HL-60 (cell line): Measurements from ENCODE around the gene RITA1.

ENCODE experiments used
- GABPA ChIP-seq: IDR thresholded peaks from 2 replicates; pipeline ENCODE4 v1.6.1; 2012; ENCODE audit warnings: low read depth
- POLR2AphosphoS5 ChIP-seq: IDR thresholded peaks from 2 replicates; pipeline ENCODE4 v1.6.1; 2012; ENCODE audit warnings: low read depth
- SPI1 ChIP-seq: IDR thresholded peaks from 2 replicates; pipeline ENCODE4 v1.6.1; 2012; ENCODE audit warnings: low read depth, mild to moderate bottlenecking, borderline replicate concordance
- TF ChIP-seq, protein P1 (sequence below): IDR thresholded peaks from one replicate; pipeline ENCODE4 v1.5.1; 2011; ENCODE audit warnings: low read length, control low read depth, inconsistent platforms; ENCODE audit not compliant: insufficient read depth
- TF ChIP-seq, protein P2 (sequence below): IDR thresholded peaks from 2 replicates; pipeline ENCODE4 v1.6.1; 2012; ENCODE audit warnings: low read depth; ENCODE audit not compliant: insufficient replicate concordance

DNA sequence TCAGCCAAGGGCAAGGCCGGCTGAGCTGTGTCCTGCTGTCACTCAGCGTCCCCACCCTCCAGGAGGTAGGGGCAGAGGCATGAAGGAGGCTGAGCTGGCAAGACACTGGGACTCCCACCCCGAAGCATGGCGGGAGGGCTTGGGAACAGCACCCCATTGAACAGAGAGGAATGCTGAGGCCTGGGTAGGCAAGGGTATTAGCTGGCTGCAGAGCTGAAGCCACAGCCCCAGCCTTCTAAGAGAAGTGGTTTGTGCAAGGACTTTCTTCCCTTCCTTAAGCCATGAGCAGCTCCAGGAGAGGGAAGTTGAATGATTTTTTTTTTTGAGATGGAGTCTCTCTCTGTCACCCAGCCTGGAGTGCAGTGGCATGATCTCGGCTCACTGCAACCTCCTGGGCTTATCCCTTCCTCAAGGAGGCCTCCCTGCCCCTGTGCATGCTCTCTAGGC, 42.6 kb upstream of the RITA1 start:
- TF ChIP-seq, protein P1, sequence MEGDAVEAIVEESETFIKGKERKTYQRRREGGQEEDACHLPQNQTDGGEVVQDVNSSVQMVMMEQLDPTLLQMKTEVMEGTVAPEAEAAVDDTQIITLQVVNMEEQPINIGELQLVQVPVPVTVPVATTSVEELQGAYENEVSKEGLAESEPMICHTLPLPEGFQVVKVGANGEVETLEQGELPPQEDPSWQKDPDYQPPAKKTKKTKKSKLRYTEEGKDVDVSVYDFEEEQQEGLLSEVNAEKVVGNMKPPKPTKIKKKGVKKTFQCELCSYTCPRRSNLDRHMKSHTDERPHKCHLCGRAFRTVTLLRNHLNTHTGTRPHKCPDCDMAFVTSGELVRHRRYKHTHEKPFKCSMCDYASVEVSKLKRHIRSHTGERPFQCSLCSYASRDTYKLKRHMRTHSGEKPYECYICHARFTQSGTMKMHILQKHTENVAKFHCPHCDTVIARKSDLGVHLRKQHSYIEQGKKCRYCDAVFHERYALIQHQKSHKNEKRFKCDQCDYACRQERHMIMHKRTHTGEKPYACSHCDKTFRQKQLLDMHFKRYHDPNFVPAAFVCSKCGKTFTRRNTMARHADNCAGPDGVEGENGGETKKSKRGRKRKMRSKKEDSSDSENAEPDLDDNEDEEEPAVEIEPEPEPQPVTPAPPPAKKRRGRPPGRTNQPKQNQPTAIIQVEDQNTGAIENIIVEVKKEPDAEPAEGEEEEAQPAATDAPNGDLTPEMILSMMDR: no peak
- TF ChIP-seq GABPA (no peak), POLR2AphosphoS5 (no peak; the same call in 1 of the 2 replicates), SPI1 (no peak)
- TF ChIP-seq, protein P2, sequence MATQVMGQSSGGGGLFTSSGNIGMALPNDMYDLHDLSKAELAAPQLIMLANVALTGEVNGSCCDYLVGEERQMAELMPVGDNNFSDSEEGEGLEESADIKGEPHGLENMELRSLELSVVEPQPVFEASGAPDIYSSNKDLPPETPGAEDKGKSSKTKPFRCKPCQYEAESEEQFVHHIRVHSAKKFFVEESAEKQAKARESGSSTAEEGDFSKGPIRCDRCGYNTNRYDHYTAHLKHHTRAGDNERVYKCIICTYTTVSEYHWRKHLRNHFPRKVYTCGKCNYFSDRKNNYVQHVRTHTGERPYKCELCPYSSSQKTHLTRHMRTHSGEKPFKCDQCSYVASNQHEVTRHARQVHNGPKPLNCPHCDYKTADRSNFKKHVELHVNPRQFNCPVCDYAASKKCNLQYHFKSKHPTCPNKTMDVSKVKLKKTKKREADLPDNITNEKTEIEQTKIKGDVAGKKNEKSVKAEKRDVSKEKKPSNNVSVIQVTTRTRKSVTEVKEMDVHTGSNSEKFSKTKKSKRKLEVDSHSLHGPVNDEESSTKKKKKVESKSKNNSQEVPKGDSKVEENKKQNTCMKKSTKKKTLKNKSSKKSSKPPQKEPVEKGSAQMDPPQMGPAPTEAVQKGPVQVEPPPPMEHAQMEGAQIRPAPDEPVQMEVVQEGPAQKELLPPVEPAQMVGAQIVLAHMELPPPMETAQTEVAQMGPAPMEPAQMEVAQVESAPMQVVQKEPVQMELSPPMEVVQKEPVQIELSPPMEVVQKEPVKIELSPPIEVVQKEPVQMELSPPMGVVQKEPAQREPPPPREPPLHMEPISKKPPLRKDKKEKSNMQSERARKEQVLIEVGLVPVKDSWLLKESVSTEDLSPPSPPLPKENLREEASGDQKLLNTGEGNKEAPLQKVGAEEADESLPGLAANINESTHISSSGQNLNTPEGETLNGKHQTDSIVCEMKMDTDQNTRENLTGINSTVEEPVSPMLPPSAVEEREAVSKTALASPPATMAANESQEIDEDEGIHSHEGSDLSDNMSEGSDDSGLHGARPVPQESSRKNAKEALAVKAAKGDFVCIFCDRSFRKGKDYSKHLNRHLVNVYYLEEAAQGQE: no peak
